VCaP (cell line): Measurements from ENCODE around the gene LCA5L.
"Not testable (repeated sequence)": the region's sequence is repeated elsewhere in the genome, so short reads cannot be mapped to it uniquely, and the experiment has no call there.

Experiments used
- H3K27ac ChIP-seq: fragments of 450-650 bp; 2 replicates; pipeline ENCODE4 v1.5.1; 2017
- TF ChIP-seq, protein P1 (sequence below): fragments of 450-650 bp; conservative IDR thresholded peaks from 2 replicates; pipeline ENCODE4 v1.5.1; 2017; ENCODE audit warnings: mild to moderate bottlenecking, moderate library complexity

Gene LCA5L

DNA sequence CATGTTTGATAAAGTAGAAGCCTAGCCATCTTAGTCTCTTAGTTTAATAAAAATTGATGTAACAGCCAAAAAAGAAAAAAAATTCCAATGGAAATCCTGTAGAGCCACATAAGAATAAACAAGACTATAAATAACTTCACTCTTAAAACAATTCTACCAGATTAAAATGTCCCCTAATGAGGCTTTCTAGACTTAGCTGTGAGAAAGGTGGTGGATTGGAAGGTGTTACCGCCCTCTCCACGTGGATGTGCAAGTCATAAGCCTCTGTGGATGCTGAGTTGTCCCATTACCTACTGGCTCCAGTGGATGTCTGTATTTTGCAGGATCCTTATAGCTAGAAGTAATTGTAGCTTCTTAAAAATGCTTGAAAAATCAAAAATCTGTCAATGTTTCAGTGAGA is 14.6 kb downstream of the LCA5L start:
- no peak overlapping the region for H3K27ac ChIP-seq
- TF ChIP-seq, protein P1, sequence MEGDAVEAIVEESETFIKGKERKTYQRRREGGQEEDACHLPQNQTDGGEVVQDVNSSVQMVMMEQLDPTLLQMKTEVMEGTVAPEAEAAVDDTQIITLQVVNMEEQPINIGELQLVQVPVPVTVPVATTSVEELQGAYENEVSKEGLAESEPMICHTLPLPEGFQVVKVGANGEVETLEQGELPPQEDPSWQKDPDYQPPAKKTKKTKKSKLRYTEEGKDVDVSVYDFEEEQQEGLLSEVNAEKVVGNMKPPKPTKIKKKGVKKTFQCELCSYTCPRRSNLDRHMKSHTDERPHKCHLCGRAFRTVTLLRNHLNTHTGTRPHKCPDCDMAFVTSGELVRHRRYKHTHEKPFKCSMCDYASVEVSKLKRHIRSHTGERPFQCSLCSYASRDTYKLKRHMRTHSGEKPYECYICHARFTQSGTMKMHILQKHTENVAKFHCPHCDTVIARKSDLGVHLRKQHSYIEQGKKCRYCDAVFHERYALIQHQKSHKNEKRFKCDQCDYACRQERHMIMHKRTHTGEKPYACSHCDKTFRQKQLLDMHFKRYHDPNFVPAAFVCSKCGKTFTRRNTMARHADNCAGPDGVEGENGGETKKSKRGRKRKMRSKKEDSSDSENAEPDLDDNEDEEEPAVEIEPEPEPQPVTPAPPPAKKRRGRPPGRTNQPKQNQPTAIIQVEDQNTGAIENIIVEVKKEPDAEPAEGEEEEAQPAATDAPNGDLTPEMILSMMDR: no peak

DNA sequence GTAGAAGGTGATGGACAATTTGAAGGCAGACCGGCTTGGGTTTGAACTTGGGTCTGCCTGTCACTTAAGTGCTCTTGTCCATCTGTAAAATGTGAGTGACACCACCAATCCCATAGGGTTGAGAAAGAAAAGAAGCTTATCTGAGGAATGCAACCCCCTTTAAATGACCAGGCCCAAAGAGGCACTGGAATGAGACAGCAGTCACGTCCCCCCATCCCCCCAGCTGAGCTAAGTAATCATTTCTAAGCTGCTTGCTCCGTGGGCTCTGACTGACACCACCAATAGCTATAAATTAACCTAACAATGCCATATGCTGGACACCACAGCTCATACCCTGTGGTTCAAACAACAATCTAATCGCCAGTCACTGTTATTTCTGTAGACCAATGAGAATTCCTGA is 15.1 kb downstream of the LCA5L start:
- H3K27ac ChIP-seq: no peak overlapping the region
- TF ChIP-seq, protein P1: no peak

- H3K27ac ChIP-seq: no peak overlapping the region
- TF ChIP-seq, protein P1: no peak
These were observed 15.6 kb downstream of the LCA5L start for GRCh38 chr21:39430016-39430415.

GRCh38 chr21:39429445-39429844 is 16.1 kb downstream of the LCA5L start:
- TF ChIP-seq, protein P1: no peak
- no peak overlapping the region for H3K27ac ChIP-seq

DNA sequence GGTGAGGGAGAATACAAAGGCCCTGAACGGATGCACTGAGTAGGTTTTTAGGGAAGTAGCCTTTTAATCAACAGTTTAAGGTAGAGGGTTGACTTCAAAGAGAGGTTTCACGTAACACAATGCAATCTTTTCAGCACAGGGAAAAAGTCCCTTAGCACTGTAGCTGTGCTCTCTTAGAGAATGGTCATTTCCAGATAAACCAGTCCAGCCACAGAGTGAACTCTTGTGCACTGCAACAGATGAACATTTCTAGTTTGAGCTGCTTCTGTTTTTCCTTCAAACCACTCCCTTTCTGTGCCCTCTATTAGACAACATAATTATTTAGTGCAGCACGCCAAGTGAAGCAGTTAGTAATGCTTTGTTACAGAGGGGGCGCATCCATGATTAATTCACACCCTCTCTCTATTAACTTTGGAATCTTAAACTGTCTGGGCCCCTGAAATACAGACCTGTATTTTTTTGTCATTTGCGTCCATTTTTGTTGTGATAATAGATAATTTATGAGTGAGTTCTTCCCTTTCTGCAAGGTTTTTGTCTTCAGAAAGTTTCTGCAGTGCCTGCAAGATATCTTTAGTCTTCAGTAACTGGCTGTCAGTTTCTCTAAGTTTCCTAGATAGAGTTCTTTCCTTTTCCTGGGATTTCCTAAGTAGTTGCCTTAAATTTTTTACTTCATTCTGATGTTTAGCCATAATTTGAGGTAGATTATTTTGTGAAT is 22.9 kb downstream of the LCA5L start:
- TF ChIP-seq, protein P1: no peak
- peak overlapping the region; percentile 42 for H3K27ac ChIP-seq

GRCh38 chr21:39419204-39419603 is 26.4 kb downstream of the LCA5L start:
- not testable (repeated sequence) for H3K27ac ChIP-seq

DNA sequence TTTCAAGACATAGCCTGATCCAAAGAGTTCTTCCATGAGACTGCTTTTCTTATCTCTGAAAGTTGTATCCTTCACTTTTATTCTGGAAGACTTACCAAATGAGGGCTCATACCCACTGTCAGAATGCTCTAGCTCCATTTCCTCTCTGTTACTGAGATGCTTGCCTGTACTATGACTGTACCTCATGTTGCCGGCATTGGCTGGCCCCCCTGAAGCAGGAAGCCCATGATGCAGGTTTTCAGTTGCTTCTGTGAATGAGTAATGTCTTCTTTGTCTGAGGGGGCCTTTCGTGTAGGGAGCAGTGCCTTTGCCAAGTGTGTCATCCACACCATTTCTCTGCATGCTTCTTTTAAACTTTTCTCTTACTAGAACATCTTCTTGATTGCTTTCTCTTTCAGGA is 39.5 kb downstream of the LCA5L start:
- H3K27ac ChIP-seq: no peak overlapping the region
- TF ChIP-seq, protein P1: no peak

- no peak overlapping the region for H3K27ac ChIP-seq
These were observed 45.4 kb downstream of the LCA5L start for GRCh38 chr21:39400173-39400572.

More at GRCh38 chr21:39400173-39400572, 45.4 kb downstream of the LCA5L start:
- TF ChIP-seq, protein P1: no peak
